HG03159 (cell line): ENCODE measurements around the gene TMIE.

ENCODE experiments used
- ATAC-seq: cut with Tn5 transposase; IDR thresholded peaks from one replicate; pipeline ENCODE4 v1.9.1; 2021; ENCODE audit warnings: mild to moderate bottlenecking, moderate library complexity; ENCODE audit not compliant: unreplicated experiment

Gene TMIE

GRCh38 chr3:46706771-46707582, 5.8 kb downstream of the TMIE start:
- no peak for ATAC-seq

- ATAC-seq: no peak
These were observed 6.4 kb downstream of the TMIE start for GRCh38 chr3:46707601-46708011.

DNA sequence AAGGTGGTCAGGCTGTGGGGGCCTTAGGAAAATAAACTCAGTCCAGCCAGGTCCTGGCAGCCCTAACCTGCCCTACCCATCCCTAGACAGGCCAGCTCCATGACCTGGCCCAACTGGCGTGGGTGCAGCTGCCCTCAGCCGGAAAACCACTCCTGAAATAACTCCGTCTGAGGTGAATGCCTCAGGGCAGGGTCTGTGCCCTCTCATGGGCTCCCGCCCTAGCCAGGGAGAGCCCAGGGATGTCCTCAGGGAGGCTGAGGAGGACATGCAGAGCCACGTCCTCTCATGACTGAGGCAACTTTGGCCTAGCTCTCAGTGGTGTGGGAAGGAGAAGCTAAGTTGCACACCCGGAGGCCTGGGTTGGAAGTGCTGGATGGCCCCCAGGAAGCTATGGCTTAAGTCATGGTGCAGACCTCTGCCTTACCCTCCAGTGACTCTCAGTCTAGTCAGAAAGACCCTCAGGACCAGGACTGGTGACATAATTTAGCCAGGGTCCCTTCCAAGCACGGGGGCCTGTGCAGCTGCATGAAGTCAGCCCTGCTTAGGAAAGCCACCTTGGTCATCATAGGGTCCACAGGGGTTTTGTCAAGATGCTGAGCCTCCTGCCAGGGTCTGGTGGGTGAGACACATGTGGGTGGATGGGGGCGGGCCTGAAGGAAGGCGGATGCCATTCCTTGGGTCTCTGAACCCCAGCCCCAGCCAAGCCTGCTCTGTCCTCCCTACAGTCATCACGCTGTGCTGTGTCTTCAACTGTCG, 7.4 kb downstream of the TMIE start:
- no peak for ATAC-seq

- ATAC-seq: no peak
These were observed 8.0 kb downstream of the TMIE start for GRCh38 chr3:46709157-46709654.

DNA sequence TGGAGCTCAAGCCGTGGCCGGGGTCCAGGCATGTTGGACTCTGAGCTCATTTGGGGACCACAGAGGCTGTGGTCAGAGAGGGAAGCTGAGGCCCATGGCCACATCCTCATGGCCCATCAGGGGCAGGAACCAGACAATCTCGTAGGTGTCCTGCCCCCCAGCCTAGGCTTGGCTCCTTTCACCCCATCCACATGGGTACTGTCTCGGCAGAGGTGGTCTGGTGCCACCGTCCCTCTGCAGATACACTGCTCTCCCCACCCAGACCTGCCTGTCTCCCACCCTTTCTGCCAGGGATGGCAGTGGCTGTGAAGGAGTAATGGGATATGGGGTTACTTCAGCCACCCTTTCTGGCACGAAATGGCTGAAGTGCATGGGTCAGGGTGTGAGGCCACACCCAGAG, 8.5 kb downstream of the TMIE start:
- ATAC-seq: no peak

- ATAC-seq: no peak
These were observed 9.0 kb downstream of the TMIE start for GRCh38 chr3:46710229-46710628.

DNA sequence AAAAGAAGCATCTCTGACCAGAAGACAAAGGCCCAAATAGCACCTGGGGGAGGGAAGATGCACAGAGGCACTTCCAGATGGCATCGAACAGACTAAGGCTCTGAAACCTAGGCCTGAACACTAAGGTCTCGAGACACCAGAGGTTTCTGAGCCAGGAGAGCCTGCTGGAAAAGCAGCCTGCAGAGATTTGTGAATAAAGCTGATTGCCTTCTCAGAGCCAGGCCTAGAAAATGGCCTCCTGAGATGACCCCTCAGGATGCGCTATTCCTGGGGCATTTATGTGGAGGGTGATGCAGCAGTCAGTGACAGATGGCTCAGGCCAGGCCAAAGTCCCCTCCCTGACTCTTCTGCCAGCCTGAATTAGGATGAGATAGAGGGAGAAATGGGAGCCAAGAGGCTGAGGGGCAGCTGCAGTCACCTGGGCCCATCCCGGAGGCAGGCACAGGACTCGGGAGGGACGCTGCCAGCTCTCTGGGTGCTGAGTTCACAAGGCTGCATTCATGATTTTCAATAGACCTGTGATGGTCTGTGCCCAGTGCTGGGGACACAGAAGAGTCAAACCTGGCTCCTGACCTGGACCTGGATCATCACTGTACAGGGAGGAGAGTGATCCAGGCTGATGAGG, 9.6 kb downstream of the TMIE start:
- ATAC-seq: no peak

DNA sequence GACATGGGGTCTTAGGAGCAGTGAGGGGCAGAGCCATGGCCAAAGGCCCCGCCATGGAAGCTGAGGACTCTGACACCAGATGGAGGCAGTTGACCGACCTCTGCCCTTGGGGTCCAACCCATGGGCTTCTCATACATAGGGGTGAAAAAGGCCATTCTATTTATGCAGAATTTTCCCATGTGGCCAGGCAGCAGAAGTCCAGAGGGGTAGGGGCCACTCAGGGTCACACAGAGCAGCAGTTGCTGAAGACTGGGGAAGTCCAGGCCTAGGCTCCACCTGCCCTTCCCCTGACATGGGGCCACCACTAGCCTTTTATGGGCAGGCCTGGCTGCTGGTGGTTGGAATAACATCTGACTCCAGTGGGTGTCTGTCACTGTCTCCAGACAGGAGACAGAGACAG, 10.1 kb downstream of the TMIE start:
- no peak for ATAC-seq

GRCh38 chr3:46711760-46712159, 10.6 kb downstream of the TMIE start:
- ATAC-seq: no peak

GRCh38 chr3:46712191-46713049, 11.2 kb downstream of the TMIE start:
- no peak for ATAC-seq

- no peak for ATAC-seq
These were observed 12.1 kb downstream of the TMIE start for GRCh38 chr3:46713050-46713897.

DNA sequence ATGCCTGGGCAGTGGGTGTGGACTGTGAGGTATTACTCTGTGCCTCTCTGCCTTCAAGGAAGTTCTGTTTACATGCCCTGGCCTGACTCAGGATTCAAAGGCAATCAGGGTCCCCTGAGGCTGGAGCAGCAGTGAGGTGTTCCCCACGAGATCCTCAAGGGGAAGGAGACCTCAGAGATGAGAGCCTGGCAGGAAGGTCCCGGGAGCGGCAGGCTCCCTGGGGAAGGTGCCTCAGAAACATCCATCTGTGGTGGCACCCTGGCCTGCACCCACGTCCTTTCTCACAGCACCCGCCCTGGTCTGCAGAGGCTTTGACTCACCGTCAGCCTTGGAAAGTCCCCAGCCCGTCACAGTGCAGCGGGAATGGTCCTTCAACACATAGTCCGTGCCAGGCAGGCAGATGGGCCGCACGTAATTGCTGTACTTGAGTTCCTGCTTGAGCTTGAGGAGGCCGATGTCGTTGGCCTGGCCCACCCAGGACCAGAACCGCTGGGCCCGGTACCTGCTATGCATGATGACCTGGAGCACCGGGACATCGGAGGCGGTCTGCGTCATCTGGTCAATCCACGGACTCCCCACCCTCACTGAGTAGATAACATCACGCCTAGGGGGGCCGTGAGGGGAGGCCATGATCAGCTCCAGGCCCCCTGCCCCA, 12.8 kb downstream of the TMIE start:
- no peak for ATAC-seq

DNA sequence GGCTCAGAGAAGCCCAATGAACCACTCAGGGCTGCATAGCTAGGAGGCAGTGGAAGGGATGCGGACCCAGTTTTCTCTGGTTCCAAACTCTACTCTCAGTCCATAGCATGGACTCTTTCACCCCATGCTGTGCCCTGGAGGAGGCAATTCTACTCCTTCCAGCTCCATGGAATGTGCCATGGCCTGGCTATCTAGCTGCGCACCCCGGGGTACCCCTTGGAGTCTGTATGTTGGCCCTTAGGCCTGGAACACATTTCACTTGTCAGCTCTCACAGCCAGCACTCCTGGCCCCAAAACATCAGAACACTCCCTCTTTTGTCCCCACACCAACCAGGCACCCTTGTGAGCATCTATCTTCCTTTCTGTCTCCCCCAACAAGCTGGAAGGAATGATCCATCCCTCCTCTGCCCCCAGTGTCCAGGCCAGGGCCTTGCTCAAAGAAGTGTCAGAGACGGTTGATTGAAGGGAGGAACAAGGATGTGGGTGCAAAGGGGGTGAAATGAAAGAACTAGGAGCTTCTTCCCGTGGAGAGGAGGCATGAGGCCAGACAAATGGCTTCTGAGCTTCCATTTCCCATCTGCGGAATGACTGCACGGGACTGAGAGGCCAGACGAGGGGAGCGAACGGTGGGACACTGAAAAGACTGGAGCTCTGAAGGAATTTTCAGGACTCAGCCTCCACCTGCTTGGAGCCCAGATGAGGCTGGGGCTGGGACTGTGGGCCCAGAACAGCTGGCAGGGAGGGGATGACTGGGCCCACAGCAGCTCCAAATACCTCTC, 13.7 kb downstream of the TMIE start:
- ATAC-seq: no peak

GRCh38 chr3:46715507-46716175, 14.4 kb downstream of the TMIE start:
- ATAC-seq: no peak

DNA sequence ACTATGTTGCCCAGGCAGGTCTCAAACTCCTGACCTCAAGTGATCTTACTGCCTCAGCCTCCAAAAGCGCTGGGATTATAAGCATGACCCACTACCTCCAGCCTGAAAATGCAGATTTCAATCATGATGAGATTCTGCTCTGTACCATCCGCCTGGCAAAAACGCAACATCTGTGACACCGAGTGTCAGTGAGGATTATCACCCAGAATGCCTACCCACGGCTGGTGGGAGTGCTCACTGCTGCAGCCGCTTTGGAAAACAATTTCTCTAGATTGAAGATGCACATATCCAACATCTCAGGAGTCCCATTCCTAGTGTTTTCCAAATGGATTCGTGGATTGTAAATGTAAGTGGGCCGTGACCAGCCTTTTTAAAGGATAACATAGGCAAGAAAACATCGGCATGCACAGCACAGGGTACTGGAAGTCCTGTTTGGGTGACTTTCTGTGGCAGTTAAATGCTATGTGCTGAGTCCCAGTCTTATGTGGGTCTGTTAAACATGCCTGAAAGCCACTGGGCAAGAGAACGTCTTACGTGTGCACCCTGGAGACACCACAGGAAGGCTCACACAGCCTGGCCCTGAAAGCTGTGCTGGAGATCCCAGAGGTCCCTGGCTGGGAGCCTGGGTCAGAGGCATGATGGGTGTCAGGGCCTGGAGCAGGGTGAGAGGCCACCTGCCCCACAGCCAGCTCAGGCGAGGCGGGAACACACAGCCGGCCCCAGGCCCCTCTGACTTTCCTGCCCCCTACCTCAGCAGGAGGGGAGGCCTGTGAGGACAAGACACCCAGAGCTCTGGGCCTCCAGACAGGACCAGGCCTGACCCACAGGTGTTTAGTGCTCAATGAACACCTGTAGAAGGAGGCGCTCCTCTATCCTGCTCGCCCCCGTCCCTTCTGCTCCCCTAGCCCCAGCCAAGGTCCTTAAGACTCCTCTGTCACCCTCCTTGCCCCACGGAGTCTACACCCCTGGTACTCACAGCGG, 15.6 kb downstream of the TMIE start:
- ATAC-seq: no peak

DNA sequence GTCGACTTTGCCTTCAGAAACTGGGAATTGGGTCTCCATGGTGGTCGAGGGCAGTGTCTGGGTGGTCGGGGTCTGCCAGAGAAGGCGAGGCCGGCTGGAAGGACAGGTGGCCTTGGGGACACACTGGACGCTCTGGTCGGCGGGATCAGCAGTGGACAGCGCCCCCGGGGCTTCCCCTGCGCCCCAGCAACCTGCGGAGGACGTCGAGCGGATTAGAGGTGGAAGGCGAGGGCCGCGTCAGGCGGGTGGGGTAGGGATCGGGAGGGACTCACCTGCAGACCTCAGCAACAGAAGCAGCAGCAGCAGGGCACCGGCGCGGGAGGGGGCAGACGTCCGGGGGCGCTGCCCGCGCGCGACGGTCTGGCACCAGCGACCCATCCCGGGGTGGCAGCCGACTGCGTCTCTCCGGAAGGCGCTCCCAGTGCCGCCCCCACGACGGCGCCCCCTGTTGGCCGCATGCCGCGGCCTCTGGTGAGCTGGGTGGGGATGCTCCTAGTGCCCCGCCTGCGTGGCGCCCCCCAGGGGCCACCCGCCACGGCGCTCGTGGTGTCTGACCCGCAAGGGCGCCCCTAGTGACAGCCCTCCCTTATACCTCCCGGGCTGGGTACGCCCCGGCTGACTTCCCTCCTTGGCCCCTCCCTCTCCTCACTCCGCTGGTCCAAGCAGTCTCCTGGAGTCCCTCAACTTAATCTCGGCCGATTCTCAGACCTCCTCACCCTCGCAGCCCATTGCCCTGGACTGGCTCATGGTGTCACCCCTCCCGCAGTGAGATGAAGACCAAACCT, 16.4 kb downstream of the TMIE start, which contains the start of gene PRSS50:
Gene PRSS50 (minus strand): TSS at position 423 of the 785 bp plus-strand sequence. CDS start 45 bp downstream, at position 378.
- ATAC-seq: no peak
